Measurements from ENCODE around the gene PON2. TPM values are rescaled to one million over a fixed set of nuclear protein-coding genes. Genes with fewer than 3 reads are reported as not detected.

PON2 gene
- total and polyA plus RNA-seq, 2 experiments from 2014 or later = 39.4 to 42.4 TPM

- ATAC-seq = no peak
- no peaks in the 10 kb centered on the region for H4K20me1 ChIP-seq (replicated peaks; ENCODE audit: insufficient read depth)
- peaks cover 32% of the 10 kb centered on the region for H3K4me1 Mint-ChIP-seq
Observed at GRCh38 chr7:95469187-95469586, 34.4 kb upstream of the PON2 start.

More at GRCh38 chr7:95469187-95469586, 34.4 kb upstream of the PON2 start:
- Histone ChIP-seq H3K79me2 (replicated peaks; ENCODE audit: insufficient read depth) (no peaks in the 10 kb centered on the region), H3K9me2 (ENCODE audit: insufficient read depth) (peaks cover 3% of the 10 kb centered on the region; the same call in 1 of the 2 replicates), H3K4me2 (no peak overlapping the region), H3K36me3 (ENCODE audit: insufficient read depth) (no peaks in the 10 kb centered on the region), H3K27me3 (ENCODE audit: insufficient read depth) (no peaks in the 10 kb centered on the region), H3K4me1 (ENCODE audit: insufficient read depth) (peaks cover 30% of the 10 kb centered on the region), H2AFZ (no peak overlapping the region), H3K27ac (ENCODE audit: low read depth) (no peak overlapping the region), H3K4me3 (no peak overlapping the region), H3F3A (replicated peaks; ENCODE audit: low read depth) (no peaks in the 10 kb centered on the region)
- no peaks in the 10 kb centered on the region for H3K27me3 Mint-ChIP-seq (ENCODE audit: insufficient read depth, low read depth, poor library complexity)
- no peaks in the 10 kb centered on the region for H3K9me3 Mint-ChIP-seq
- no peak for DNase-seq (ENCODE audit: low spot score)
- TF ChIP-seq EZH2 (IDR thresholded peaks at IDR 0.05; ENCODE audit: low read depth, unreplicated experiment) = no peak
- TF ChIP-seq REST (IDR thresholded peaks at IDR 0.05; ENCODE audit: unreplicated experiment) = no peak
- no peak for TF ChIP-seq EZH2phosphoT487 (IDR thresholded peaks at IDR 0.05; ENCODE audit: unreplicated experiment)
- no peak for TF ChIP-seq ZNF114 (CRISPR knock-in tag; IDR thresholded peaks at IDR 0.05)
- no peak for TF ChIP-seq ZNF331 (CRISPR knock-in tag; IDR thresholded peaks at IDR 0.05; ENCODE audit: low read depth)
- TF ChIP-seq POLR2AphosphoS5 (IDR thresholded peaks at IDR 0.05; ENCODE audit: low read depth) = no peak
- TF ChIP-seq ZNF462 (CRISPR knock-in tag; IDR thresholded peaks at IDR 0.05) = no peak
- H3K4me3 Mint-ChIP-seq = no peak overlapping the region
- H3K27ac Mint-ChIP-seq = no peak overlapping the region
- H3K36me3 Mint-ChIP-seq (ENCODE audit: low read depth) = no peaks in the 10 kb centered on the region
